Mucosa of rectum (tissue), 2 donors: Measurements from ENCODE around the gene MMP23B.
A peak's percentile ranks its signal among the peaks of the same experiment; 100 is the strongest.
"Not testable (repeated sequence)": the region's sequence is repeated elsewhere in the genome, so short reads cannot be mapped to it uniquely, and the experiment has no call there.

Source experiments
- H3K27ac ChIP-seq, 2 donors: one replicate each; pipeline ENCODE4 v1.7.0; 2013; ENCODE audit warnings: inconsistent platforms in 2 of 2, low read depth in 2 of 2, low read length in 2 of 2
- H3K27me3 ChIP-seq, 2 donors: one replicate each; pipeline ENCODE4 v1.7.0; 2013; ENCODE audit warnings: low read length in 2 of 2; ENCODE audit not compliant: control insufficient read depth in 2 of 2, insufficient read depth in 2 of 2
- H3K36me3 ChIP-seq, 2 donors: one replicate each; pipeline ENCODE4 v1.7.0; 2013; ENCODE audit warnings: low read length in 2 of 2; ENCODE audit not compliant: control insufficient read depth in 2 of 2, insufficient read depth in 2 of 2
- H3K4me1 ChIP-seq, 2 donors: one replicate each; pipeline ENCODE4 v1.7.0; 2013; ENCODE audit warnings: low read length in 2 of 2, mild to moderate bottlenecking in 1 of 2; ENCODE audit not compliant: control insufficient read depth in 2 of 2, insufficient read depth in 2 of 2
- H3K4me3 ChIP-seq, 2 donors: one replicate each; pipeline ENCODE4 v1.7.0; 2013; ENCODE audit warnings: low read length in 2 of 2
- H3K9ac ChIP-seq, 2 donors: one replicate each; pipeline ENCODE4 v1.7.0; 2013; ENCODE audit warnings: low read length in 2 of 2, low read depth in 1 of 2, mild to moderate bottlenecking in 1 of 2
- H3K9me3 ChIP-seq, 2 donors: one replicate each; pipeline ENCODE4 v1.7.0; 2013; ENCODE audit warnings: low read length in 2 of 2; ENCODE audit not compliant: control insufficient read depth in 2 of 2
- donor health status: healthy.
- donor health status: Normal muscosa, but diverticular disease.

MMP23B gene

DNA sequence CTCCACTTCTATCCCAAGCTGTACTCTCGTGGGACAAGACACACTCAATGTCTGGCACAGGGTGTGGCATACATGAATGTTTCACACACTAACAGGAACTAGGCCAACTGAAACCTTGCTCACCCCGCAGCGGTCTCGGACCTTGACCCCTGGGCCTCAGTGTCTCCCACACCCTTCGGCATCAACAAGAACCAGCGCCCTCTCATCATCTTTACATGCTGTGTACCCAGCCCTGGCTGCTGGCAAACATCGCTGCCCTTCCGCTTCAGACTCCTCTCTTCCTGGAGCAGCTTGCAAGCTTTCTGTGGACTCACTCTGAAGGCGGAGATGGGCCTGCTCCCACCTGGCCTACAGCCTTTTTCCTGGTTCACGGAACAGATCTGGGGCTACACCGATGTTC is 16.3 kb downstream of the MMP23B start:
- peak overlapping the region; percentile 47 to 68 for H3K9ac ChIP-seq

DNA sequence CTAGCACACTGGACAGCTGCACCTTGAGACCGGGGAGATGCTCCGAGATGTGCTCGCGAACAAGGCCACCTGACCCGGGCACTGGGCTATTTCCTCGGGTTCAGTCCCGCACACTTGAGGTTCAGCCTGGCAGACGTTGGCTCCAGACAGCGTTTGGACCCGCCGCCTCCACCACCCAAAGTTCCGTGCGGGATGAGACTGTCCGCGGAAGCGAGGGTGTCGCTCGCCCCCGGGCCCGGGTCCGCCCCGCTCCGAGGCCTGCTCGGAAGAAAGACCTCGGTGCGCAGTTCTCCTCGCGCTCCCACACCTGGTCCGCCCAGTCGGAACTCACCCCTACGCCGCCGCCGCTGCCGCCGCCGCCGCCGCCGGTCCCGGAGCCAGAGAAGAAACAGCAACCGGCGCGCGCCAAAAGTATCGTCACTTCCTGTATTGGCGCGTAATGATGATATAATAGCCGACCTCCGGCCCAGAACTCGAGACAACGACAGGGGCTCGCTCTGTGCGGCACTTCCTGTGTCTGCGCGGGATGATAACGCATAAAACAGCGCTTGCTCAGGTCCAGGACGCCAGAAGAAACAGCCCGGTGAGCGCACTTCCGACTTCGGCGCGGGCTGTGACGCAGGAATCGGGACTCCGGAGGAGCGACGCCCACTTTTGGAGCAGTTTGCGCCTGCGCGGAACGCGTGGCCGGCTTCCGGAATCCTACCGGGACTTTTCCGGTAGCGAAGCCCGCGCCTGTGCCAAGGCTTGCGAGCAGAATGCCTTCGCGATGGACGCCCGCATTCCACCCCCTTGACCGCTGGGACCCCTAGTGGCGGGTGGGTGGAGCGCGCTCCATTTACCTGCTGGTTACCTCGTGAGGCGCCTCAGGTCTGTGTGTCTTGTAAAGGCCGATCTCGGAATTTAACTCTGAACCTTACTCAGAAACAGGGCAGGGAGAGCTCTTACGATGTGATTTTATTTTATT is 26.9 kb downstream of the MMP23B start, which contains the start of gene CDK11B:
CDK11B (minus strand) TSS at position 422 of the 967 bp plus-strand sequence. CDS start 1,519 bp downstream, outside the sequence.
- peak within 1 kb of the TSS; percentile 74 to 94 for H3K9ac ChIP-seq
- H3K4me1 ChIP-seq = peaks cover 2 to 16% of the 10 kb centered on the region in 2 donors
- peak within 1 kb of the TSS; percentile 97 to 100 for H3K27ac ChIP-seq
- H3K27me3 ChIP-seq, H3K9me3 ChIP-seq: not testable (repeated sequence)
- H3K36me3 ChIP-seq = peaks cover 13 to 19% of the 10 kb centered on the region in 2 donors
- peak within 1 kb of the TSS; percentile 80 to 92 for H3K4me3 ChIP-seq

More for the DNA sequence above, 16.3 kb downstream of the MMP23B start:
- not testable (repeated sequence) for H3K4me3 ChIP-seq, H3K27me3 ChIP-seq, H3K9me3 ChIP-seq
- Histone ChIP-seq H3K27ac (peak overlapping the region; percentile 90 to 95), H3K36me3 (peaks cover 23 to 35% of the 10 kb centered on the region in 2 donors), H3K4me1 (peaks cover 15 to 22% of the 10 kb centered on the region in 2 donors)

DNA sequence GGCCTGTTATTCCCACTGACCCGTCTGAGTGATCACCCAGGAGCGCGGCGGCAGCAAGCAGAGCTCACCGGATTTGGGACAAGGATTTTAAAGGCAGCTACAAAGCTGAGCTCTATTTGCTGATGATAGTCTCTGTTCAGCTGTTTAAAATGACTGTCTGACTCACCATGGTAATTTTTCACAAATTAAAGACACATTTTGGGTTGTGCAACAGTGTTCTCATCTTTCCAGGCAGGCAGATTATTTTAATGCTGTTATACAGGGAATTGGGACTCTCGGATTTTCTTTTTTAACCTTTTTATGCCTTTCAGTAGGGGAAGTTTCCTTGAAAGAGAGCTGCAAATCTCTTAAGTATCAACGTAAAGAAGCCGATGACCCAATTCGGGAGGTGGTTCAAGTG is 30.4 kb downstream of the MMP23B start:
- H3K9ac ChIP-seq = peak overlapping the region in 1 of 2 donors; percentile 26
- H3K27ac ChIP-seq = peak overlapping the region in 1 of 2 donors; percentile 77
- H3K27me3 ChIP-seq, H3K4me1 ChIP-seq, H3K9me3 ChIP-seq, H3K4me3 ChIP-seq: not testable (repeated sequence)
- peaks cover 17% of the 10 kb centered on the region in 2 donors for H3K36me3 ChIP-seq

DNA sequence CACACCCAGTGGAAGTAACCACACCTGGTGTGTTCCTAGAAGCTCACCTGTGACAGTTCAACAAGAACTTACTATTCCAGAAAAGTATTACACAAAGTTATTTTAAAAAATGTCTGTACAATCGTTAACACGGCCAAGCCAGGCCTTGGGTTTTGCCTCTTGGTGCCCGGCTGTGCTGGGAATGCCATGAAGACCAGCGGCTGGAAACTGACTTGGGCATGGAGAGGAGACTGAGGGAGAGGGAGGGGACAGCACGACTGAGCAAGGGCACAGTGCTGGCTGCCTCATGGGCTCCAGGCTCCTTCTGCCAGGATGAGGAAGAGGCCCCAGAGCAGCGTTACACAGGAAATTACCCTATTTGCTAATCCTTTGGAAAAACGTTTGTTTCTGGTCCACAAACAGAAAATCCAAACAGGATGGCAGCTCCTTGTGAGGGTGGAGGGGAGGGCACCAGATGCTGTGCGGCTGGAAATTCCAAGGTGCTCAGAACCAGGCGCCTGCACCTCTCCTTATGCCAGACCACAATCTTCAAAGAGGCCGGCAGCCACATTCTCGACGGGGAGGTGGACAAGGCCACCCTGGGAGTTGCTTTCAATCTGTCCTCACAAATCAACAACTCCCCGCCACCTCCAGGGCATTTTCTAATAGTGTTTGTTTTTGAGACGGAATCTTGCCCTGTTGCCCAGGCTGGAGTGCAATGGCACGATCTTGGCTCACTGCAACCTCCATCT is 31.0 kb downstream of the MMP23B start:
- not testable (repeated sequence) for H3K27me3 ChIP-seq, H3K4me1 ChIP-seq, H3K4me3 ChIP-seq, H3K9me3 ChIP-seq
- Histone ChIP-seq H3K36me3 (peaks cover 17 to 19% of the 10 kb centered on the region in 2 donors), H3K27ac (peak overlapping the region; percentile 48 to 77), H3K9ac (peak overlapping the region in 1 of 2 donors; percentile 26)

DNA sequence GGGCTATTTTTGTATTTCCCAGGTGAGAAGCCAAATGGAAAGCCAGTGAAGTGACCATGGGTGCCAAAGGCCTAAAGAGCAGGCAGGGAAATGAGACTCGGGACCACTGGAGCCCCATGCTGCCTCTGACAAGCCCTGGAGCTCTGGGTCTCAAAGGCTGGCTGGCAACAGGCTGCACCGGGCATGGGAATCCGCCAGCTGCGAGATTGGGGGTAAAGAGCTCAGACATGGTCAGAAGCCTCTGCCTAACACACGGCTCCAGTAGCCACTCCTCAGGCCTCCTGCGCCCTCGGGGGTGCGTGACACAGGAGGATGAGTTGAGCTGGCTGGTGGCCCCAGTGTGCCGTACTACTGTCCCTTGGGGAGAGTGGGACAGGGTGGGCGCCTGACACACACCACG is 32.3 kb downstream of the MMP23B start:
- H3K9ac ChIP-seq, H3K4me1 ChIP-seq, H3K27ac ChIP-seq, H3K9me3 ChIP-seq, H3K27me3 ChIP-seq, H3K4me3 ChIP-seq: not testable (repeated sequence)
- H3K36me3 ChIP-seq = peaks cover 17 to 22% of the 10 kb centered on the region in 2 donors

DNA sequence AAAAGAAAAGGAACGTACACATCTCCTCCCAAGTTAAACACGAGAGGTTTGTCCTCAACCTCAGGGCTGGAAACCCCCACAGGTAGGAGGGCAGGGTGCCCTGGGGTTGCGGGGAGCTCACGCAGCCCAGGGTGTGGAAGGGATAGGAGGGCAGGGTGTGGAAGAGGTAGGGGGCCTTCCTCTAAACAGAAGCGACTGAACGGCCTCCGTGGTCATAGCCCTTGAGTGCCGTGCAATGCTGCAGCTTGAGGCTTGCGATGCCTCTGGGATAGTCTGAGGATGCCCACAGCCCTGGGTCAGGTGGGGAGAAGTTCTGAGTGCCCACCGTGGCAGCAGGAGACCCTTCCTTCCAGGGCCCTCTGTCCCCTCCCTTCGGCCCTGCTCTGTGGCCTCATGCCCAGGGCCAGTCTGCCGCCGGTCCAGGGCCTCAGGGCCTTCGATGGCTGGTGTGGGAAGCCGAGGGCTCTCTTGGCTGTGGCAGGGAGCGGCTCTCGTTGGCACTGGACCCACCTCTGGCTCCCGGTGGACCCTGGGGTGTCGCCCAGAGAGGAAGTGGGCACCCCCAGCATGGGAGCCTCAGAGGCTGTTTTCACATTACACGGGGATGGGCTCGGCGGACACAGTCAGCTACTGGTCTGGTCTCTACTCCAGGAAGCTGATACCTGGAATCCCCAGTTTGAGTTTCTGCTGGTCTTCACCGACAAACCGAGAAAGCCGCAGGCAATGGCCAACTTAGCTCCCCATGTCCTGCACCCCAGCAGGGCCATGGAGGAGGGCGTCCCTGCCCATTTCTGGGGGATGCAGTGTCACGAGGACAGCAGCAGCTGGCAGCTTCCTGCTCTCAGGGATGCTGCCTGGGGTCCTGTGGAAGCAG is 33.2 kb downstream of the MMP23B start:
- Histone ChIP-seq H3K4me3 (no peak overlapping the region), H3K9me3 (no peaks in the 10 kb centered on the region), H3K4me1 (peaks cover 0 to 5% of the 10 kb centered on the region in 2 donors), H3K36me3 (peaks cover 19 to 25% of the 10 kb centered on the region in 2 donors), H3K9ac (no peak overlapping the region), H3K27ac (no peak overlapping the region), H3K27me3 (no peaks in the 10 kb centered on the region)

DNA sequence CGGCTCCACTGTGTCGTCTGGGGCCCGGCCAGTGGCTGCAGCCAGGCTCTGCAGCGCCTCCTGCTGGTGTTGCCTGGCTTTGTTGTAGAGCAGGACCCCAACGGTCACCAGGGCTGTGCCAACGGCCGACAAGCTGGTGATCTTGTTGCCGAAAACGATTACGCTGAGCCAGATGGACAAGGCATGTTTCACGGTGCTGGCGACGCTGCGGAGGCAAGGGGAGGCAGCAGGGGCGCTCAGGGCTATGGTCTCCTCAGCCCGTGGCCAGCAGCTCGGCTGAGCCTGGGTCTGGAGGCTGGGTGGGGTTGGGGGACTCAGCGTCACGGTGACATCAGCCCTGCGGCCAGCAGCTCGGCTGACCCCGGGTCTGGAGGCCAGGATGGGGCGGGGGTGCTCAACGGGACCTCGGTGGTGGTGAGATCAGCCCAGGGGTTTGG is 33.9 kb downstream of the MMP23B start:
- no peak overlapping the region for H3K27ac ChIP-seq
- H3K9me3 ChIP-seq = no peaks in the 10 kb centered on the region
- no peak overlapping the region for H3K4me3 ChIP-seq
- no peak overlapping the region for H3K9ac ChIP-seq
- no peaks in the 10 kb centered on the region for H3K27me3 ChIP-seq
- H3K4me1 ChIP-seq = peaks cover 0 to 5% of the 10 kb centered on the region in 2 donors
- peaks cover 19 to 27% of the 10 kb centered on the region in 2 donors for H3K36me3 ChIP-seq

DNA sequence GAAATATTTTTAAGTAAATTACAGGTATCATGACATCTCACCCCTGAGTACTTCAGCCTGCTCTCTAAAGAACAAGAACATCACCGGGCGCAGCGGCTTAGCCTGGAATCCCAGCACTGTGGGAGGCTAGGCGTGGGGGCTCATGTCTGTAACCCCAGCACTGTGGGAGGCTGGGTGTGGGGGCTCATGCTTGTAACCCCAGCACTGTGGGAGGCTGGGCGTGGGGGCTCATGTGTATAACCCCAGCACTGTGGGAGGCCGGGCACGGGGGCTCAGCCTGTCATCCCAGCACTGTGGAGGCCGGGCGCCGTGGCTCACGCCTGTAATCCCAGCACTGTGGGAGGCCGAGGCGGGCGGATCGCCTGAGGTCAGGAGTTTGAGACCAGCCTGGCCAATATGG is 34.6 kb downstream of the MMP23B start:
- Histone ChIP-seq H3K36me3 (peaks cover 24 to 34% of the 10 kb centered on the region in 2 donors), H3K9me3 (no peaks in the 10 kb centered on the region)

DNA sequence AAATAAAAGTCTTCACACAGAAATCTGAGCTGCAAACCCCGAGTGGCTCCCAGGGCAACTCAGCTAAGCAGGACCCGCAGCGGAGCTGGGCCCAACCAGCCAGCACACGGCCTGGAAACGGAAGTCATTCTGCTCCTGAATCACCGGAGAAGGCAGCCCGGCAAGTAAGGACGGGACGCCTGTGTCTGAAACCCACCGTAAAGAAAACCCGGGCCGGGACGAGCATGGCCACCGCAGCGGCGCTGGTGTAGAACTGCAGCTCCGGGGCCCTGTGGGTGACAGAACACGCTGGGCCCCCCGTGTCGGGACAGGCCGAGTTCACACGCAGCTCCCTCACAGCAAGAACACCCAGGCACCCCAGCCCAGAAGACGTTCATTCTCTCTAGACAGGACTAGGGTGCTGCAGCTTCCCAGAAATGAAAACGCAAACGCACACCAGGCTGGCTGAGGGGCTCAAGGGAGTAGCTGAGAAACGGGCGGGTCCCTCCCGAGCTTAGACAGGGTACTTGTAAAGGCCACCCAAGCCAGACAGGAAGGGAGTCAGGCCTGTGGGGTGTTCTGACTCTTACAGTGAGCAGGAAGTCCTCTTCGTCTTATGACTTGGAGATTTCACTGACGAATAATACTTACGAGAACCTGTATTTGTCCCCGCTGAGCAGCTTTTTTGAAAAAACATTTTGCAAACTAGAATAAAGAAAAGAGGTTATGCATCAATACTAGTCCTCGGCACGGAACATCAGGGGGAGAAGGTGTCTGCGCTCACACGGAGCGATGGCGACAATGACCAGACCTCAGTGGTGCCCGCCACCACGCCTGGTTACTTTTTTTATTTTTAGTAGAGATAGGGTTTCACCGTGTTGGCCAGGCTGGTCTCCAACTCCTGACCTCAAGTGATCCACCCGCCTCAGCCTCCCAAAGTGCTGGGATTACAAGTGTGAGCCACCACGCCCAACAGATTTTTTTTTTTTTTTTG is 37.8 kb downstream of the MMP23B start:
- Histone ChIP-seq H3K36me3 (peaks cover 31 to 45% of the 10 kb centered on the region in 2 donors), H3K4me1 (no peaks in the 10 kb centered on the region), H3K9me3 (no peaks in the 10 kb centered on the region)

More for the DNA sequence above, 34.6 kb downstream of the MMP23B start:
- H3K4me1 ChIP-seq = peaks cover 0 to 5% of the 10 kb centered on the region in 2 donors
- no peak overlapping the region for H3K9ac ChIP-seq
- no peak overlapping the region for H3K4me3 ChIP-seq
- no peaks in the 10 kb centered on the region for H3K27me3 ChIP-seq
- H3K27ac ChIP-seq = no peak overlapping the region

More for the DNA sequence above, 37.8 kb downstream of the MMP23B start:
- H3K4me3 ChIP-seq = no peak overlapping the region
- H3K27me3 ChIP-seq = no peaks in the 10 kb centered on the region
- H3K9ac ChIP-seq = no peak overlapping the region
- no peak overlapping the region for H3K27ac ChIP-seq
